Measurements from ENCODE around the gene DYRK1A. TPM values are rescaled to one million over a fixed set of nuclear protein-coding genes. Genes with fewer than 3 reads are reported as not detected.

DYRK1A gene
- total RNA-seq, 1 donor from 2014 or later, result 88.8 TPM

DNA sequence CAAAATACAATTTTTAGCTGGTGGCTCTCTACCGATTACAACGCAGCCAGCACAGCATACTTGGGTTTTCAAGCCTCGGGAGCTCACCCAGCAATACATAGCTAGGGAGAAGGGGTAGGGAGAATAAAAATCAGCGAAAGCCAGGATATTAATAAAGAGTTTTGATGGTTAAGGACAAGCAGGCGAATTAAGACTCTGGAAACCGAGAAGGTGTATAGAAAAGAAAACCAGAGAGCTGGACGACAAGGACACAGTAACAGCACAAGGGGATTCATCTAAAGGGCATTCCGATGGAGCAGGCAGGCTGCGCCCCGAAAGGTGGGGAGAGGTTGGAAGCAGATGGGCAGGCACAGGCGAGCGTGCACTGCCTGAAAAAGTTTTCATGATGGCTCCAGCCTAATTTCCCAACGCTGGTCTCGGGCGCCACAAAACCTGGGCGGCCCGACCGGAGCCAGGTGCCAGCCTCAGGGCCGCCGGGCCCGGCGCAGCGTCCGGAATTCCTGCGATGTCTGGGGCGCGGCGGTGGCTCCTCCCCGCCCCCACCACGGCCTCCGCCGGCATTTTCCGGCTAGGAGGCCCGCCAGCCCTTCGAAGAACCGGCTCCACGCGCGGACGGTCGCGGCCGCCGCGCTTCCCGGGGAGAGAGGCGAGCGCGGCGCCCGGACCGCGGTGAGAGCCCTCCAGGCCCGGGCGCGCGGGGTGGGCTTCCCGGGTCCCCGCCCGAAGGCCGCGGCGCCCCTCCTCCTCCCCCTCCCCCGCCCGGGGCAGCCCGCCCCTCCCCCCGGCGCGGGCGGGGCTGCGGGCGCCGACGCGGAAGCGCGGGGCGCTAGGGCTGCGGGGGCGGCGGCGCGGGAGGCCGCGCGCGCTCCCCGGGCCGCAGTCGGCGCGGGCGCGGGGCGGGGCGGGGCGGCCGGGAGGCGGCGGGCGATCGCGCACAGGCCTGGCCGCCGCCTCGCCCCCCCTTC is 774 bp upstream of the DYRK1A start:
- intact Hi-C loops (cut with micrococcal nuclease), result loop anchor here (1.0 to 10.0 kb wide), 8 partner anchors 72 to 1817 kb away; partner anchors contain the start of genes PIGP, PSMG1, TTC3 and VPS26C

DNA sequence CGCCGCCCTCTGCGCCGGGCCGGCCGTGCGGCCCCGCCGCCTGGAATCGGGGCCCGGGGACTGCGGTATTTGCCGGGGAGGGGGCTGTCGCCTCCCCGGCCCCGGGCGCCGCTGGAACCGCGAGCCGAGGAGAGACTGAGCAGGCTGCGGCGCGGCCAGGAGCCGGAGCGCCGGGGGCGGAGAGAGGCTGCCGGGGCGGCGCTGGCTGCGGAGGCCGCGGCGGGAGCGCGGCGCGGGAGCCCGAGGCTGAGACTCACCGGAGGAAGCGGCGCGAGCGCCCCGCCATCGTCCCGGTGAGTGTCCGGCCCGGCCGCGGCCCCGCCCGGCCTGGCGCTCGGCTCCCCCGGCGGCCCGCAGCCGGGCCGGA is 746 bp downstream of the DYRK1A start:
- intact Hi-C loops (cut with micrococcal nuclease), result loop anchor here (2.0 to 10.0 kb wide), 5 partner anchors 70 to 1815 kb away; partner anchors contain the start of genes PIGP, PSMG1 and TTC3

GRCh38 chr21:37367703-37368540 is 1.3 kb downstream of the DYRK1A start:
- intact Hi-C loops (cut with micrococcal nuclease), result loop anchor here (2.0 to 10.0 kb wide), 6 partner anchors 69 to 1814 kb away; partner anchors contain the start of genes PIGP, PSMG1 and TTC3

- intact Hi-C loops (cut with micrococcal nuclease), result loop anchor here (2.0 to 10.0 kb wide), 4 partner anchors 69 to 1814 kb away; partner anchors contain the start of gene PSMG1
These were observed 2.1 kb downstream of the DYRK1A start for GRCh38 chr21:37368541-37369279.

- intact Hi-C loops (cut with micrococcal nuclease), result loop anchor here (2.0 to 10.0 kb wide), 4 partner anchors 68 to 1813 kb away; partner anchors contain the start of gene PSMG1
These were observed 2.8 kb downstream of the DYRK1A start for GRCh38 chr21:37369307-37369854.

DNA sequence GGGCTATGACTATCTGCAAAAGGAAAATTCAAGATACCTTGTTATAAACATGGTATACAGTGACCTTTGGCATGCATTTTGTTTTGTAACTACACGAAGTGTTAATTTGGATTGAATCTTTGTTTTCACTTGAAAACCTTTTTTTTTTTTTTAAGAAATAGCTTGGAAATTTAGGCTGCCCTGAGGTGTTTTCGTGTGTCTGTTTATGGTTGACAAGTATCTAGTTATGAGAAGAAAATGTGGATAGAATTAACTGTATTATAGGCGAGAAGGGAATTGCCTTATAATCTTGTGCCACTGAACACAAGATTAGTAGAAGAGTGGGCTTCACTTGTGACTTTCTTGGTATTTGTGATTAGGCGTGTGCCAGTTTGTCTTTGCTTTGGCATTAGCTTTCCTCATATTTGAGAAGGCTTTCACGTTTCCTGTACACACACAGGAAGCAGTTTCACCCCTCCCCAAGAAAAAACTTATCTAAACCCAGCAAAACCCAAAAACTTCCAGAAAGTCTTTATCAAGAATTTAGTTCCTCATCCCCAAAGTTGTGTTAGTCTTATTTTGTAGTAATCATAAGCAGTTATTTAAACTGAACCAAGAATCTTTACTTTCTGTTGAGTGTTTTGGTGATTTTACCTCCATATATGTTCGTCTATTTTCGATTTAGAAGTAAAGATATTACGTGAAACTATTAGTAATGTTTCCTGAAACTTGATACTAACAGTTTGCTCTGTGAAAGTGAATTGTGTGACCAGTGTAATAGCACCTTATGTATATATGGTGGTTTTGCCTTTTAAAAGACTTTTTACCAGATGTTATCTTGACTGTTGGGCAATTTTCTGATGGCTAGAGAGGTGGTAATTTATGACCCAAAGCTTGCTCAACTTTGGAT is 3.8 kb downstream of the DYRK1A start:
- intact Hi-C loops (cut with micrococcal nuclease), result loop anchor here (2.0 to 5.0 kb wide), 2 partner anchors 14 to 37 kb away; no protein-coding TSS in a partner anchor

- intact Hi-C loops (cut with micrococcal nuclease), result loop anchor here (2.0 to 5.0 kb wide), 2 partner anchors 14 to 36 kb away; no protein-coding TSS in a partner anchor
These were observed 4.4 kb downstream of the DYRK1A start for GRCh38 chr21:37371041-37371397.

DNA sequence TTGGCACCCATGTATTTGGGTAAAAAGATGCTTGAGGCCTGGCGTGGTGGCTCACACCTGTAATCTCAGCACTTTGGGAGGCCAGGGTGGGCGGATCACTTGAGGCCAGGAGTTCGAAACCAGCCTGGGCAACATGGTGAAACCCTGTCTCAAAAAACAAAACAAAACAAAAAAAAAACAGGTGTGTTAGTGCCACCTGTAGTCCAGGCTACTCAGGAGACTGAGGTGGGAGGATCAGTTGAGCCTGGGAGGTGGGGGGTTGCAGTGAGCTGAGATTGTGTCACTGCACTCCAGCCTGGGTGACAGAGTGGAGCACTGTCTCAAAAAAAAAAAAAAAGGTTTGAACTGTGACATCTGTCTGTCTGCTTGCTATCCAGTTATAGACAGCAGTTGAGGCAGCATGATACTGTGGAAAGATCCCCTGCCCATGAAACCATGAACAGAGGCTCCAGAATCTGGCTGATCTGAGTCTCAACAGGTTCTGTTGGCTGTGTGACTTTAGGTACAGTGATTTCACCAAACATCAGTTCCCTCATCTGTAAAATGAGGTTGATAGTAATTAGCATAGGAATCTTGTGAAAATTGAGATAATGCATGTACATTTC is 5.7 kb downstream of the DYRK1A start:
- intact Hi-C loops (cut with micrococcal nuclease), result loop anchor here (5.0 kb wide), 1 partner anchor 35 kb away; no protein-coding TSS in a partner anchor

- intact Hi-C loops (cut with micrococcal nuclease), result loop anchor here (5.0 kb wide), 1 partner anchor 34 kb away; no protein-coding TSS in a partner anchor
These were observed 6.4 kb downstream of the DYRK1A start for GRCh38 chr21:37372951-37373350.

GRCh38 chr21:37373539-37373938 is 7.0 kb downstream of the DYRK1A start:
- intact Hi-C loops (cut with micrococcal nuclease), result loop anchor here (5.0 kb wide), 1 partner anchor 34 kb away; no protein-coding TSS in a partner anchor

- intact Hi-C loops (cut with micrococcal nuclease), result loop anchor here (5.0 kb wide), 1 partner anchor 33 kb away; no protein-coding TSS in a partner anchor
These were observed 7.5 kb downstream of the DYRK1A start for GRCh38 chr21:37374027-37374426.

DNA sequence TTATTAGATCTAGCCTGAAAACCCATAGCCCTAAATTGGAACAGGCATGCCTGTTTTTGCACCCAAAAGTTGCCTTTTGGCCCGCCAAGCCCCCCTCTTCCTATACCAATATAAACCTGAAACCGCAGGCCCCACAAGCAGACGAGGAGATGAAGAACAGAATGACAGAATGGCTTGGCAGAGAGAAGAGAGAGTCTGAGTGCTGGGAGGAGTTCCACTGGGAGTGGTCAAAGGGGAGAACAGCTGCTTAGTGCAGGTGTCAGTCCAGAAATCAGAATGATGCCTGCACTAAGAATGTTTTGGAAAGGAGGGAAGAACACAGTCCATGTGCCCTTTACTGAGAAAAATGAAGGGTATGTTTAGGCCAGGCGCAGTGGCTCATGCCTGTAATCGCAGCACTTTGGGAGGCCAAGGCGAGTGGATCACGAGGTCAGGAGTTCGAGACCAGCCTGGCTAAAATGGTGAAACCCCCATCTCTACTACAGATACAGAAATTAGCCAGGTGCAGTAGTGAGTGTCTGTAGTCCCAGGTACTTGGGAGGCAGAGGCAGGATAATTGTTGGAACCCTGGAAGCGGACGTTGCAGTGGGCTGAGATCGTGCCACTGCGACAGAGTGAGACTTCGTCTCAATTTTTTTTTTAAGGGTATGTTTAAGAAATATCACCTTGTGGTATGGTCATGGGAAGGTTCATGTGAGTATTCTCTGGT is 9.4 kb downstream of the DYRK1A start:
- intact Hi-C loops (cut with micrococcal nuclease), result no loop called here

- intact Hi-C loops (cut with micrococcal nuclease), result loop anchor here (2.0 kb wide), 1 partner anchor 14 kb away; no protein-coding TSS in a partner anchor
These were observed 12.1 kb downstream of the DYRK1A start for GRCh38 chr21:37378700-37379139.

- intact Hi-C loops (cut with micrococcal nuclease), result no loop called here
These were observed 14.1 kb downstream of the DYRK1A start for GRCh38 chr21:37380349-37381323.

DNA sequence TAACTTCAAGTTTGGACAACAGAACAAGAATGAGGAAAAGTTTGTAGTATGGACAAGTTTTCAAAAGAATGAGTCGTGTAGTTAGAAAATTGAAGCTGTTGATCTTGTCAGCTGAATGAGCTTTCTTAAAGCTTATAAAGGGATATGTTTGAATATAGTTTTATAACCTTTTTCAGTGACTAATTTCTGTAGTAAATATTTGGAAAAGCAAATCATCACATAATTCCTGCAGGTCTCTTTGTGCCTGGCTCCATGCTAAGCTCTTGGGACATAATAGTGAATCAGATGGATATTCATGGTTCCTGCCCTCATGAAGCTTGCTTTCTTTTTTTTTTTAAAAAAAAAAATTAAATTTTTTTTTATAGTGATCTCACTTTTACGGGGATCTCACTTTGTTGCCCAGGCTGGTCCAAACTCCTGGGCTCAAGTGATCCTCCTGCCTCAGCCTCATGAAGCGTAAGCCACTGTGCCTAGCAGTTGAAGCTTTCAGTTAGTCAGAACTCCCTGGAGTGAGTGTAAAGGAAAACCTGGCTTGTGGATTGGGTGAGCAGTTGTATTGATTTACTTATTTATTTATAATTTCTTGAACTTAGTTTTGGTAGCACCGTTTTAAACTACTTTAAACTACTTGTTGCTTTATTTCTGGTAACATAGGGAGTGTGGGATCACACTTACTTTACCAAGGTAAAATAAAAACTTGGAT is 15.5 kb downstream of the DYRK1A start:
- intact Hi-C loops (cut with micrococcal nuclease), result no loop called here

- intact Hi-C loops (cut with micrococcal nuclease), result no loop called here
These were observed 16.5 kb downstream of the DYRK1A start for GRCh38 chr21:37383086-37383485.

All from T-helper 2 cell treated with Interferon-gamma antibody and Interleukin-4, amounts not matched to agents 100 ng/mL and 5 ng/mL, for 36 hours (primary cell).